HG02642 (cell line): ENCODE results near the gene WDTC1.

Experiments used
- ATAC-seq: cut with Tn5 transposase; IDR thresholded peaks from one replicate; pipeline ENCODE4 v1.9.1; 2021; ENCODE audit warnings: mild to moderate bottlenecking; ENCODE audit not compliant: unreplicated experiment, poor library complexity

WDTC1 gene

GRCh38 chr1:27300341-27301051 lies 66.1 kb downstream of the WDTC1 start:
- peak; percentile 67 for ATAC-seq

- no peak for ATAC-seq
Observed at GRCh38 chr1:27301052-27301422, 66.6 kb downstream of the WDTC1 start.

- no peak for ATAC-seq
Observed at GRCh38 chr1:27301582-27302199, 67.3 kb downstream of the WDTC1 start.

GRCh38 chr1:27302612-27303011 lies 68.2 kb downstream of the WDTC1 start:
- ATAC-seq = no peak

GRCh38 chr1:27303509-27303908 lies 69.1 kb downstream of the WDTC1 start:
- no peak for ATAC-seq

- no peak for ATAC-seq
Observed at GRCh38 chr1:27306071-27306470, 71.6 kb downstream of the WDTC1 start.

- no peak for ATAC-seq
Observed at GRCh38 chr1:27306892-27307761, 72.7 kb downstream of the WDTC1 start.

GRCh38 chr1:27307874-27308598 lies 73.6 kb downstream of the WDTC1 start:
- ATAC-seq = no peak

GRCh38 chr1:27314169-27314568 lies 79.7 kb downstream of the WDTC1 start:
- ATAC-seq = no peak

- ATAC-seq = no peak
Observed at GRCh38 chr1:27314737-27315136, 80.3 kb downstream of the WDTC1 start.

- ATAC-seq = no peak
Observed at GRCh38 chr1:27316860-27317259, 82.4 kb downstream of the WDTC1 start.

GRCh38 chr1:27318136-27318535 lies 83.7 kb downstream of the WDTC1 start:
- no peak for ATAC-seq

GRCh38 chr1:27318596-27318995 lies 84.2 kb downstream of the WDTC1 start:
- no peak for ATAC-seq

GRCh38 chr1:27321813-27322568 lies 87.6 kb downstream of the WDTC1 start, which contains the start of gene TMEM222:
TSS of gene TMEM222 (plus strand) at chr1:27322163. CDS start at chr1:27322198, 35 bp downstream.
- peak; percentile 96 for ATAC-seq

- no peak for ATAC-seq
Observed at GRCh38 chr1:27322569-27323240, 88.3 kb downstream of the WDTC1 start.

- no peak for ATAC-seq
Observed at GRCh38 chr1:27325286-27325685, 90.9 kb downstream of the WDTC1 start.

- ATAC-seq = no peak
Observed at GRCh38 chr1:27327964-27328363, 93.5 kb downstream of the WDTC1 start.

GRCh38 chr1:27330786-27331185 lies 96.4 kb downstream of the WDTC1 start:
- no peak for ATAC-seq

- no peak for ATAC-seq
Observed at GRCh38 chr1:27331426-27331825, 97.0 kb downstream of the WDTC1 start.
